ENCODE results near the gene OR5L1.

Gene OR5L1

DNA sequence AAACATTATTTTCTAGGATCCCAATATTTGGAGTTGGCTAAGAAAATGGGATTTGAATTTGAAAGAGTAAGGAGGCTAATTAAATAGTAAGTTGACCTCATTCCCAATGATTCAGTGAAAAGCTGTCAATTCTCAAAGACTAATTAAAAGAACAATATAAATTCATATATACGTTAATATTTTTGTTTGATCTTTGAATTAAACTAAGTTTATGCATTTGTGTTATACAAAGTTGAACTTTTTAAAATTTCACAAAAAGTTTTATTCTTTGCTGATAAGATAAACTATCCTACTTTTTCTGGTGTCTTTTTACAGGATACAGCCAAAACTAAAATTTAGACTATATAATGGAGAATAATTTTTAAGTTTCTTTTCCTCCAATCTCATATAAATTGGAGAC lies at the start of gene OR5L1:
TSS of gene OR5L1 (plus strand) at position 301 of the 400 bp plus-strand sequence. CDS start 100 bp downstream, outside the sequence.
- FAIRE-seq = no peak

DNA sequence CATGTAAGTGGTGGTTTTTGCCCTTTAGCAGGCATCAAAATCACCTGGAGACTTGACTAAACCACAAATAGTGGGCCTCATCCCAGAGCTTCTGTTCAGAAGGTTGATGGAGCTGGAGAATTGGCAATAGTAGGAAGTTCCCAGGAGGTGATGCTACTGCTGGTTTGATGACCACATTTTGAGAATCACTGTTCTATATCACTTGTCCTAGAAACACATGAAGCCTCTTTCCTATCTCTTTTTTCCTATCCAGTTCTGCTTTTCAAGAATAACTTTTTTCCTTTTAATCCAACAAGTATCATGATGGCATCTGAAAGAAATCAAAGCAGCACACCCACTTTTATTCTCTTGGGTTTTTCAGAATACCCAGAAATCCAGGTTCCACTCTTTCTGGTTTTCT lies 38.0 kb upstream of the OR5L1 start, which contains the start of gene OR5D13:
TSS of gene OR5D13 (plus strand) at position 301 of the 400 bp plus-strand sequence. CDS start at position 301, 0 bp downstream.
- no peak for FAIRE-seq

DNA sequence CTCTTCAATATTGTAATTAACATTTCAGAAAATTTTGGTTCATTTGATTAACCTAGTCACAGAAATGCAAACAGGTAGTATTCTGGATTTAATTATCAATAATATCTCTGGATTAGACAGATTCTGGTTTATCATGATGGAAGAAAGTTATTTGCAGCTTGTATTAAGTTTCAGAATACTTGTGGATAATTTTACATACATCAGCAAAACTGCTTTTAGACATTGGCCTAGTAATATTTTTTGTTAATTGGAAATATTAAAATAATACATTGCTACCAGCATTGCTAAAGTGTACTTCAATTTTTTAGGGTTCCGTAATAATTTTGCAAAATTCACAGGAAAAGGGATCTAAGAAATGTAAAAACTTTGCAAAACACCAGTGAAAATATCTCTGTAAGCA lies 19.6 kb upstream of the OR5L1 start:
- no peak for FAIRE-seq

DNA sequence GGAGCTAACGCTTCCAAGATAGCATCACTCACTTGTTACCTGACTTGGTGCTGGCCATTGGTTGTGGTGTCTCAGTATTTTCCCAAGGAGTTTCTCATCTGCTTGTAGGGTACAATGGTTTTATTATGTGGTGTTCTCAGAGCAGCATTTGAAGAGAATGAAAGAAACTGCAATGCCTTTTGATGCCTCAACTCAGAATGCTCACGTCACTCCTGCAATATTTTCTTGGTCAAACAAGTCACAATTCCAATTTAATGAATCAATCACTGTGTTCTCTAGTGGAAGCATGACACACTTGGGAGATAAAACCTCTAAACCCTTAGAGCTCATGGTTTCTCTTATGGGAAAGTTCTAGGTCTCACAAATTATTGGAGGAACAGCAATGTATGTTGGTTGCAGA lies 17.8 kb upstream of the OR5L1 start:
- no peak for FAIRE-seq

DNA sequence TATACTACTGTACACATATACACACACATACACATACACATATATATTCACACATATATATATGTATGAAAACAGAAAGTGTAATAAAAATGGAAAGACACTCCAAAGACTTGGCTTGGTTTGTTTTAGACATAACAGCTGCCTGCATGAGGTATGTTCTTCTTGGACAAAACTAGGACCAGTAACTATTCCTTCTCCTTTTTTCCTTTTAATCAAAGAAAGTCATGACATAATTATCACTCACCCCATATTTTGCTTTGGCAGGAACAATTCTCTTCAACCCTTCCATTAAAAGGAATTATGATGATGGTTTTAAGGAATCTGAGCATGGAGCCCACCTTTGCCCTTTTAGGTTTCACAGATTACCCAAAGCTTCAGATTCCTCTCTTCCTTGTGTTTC lies 15.9 kb upstream of the OR5L1 start, which contains the start of gene OR5D14:
TSS of gene OR5D14 (plus strand) at position 301 of the 400 bp plus-strand sequence. CDS start at position 301, 0 bp downstream.
- no peak for FAIRE-seq

DNA sequence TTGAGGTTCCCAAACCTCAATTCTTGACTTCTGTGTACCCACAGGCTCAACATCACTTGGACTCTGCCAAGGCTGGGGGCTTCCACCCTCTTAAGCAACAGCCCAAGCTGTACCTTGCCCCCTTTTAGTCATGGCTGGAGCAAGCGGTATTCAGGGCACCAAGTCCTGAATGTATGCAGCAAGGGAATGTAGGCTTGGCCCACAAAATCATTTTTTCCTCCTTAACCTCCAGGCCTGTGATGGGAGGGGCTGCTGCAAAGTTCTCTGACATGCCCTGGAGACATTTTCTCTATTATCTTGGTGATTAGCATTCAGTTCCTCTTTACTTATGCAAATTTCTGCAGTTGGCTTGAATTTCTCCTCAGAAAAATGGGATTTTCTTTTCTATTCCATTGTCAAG lies 4.9 kb upstream of the OR5L1 start:
- FAIRE-seq = no peak

DNA sequence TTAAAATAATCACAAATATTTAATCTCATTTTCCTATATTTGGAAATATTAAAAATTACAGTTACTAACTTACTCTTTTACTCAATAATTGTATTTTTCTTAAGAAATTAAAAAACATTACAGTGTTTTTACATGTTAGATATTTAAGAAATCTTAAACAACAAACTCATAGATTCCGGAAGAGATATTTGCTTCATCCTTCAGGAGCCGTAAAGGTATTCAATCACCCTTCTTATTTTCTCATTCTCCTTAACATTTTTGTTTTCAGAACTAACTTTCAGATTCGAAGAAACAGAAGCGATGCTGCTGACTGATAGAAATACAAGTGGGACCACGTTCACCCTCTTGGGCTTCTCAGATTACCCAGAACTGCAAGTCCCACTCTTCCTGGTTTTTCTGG lies 8.2 kb downstream of the OR5L1 start, which contains the start of gene OR5D18:
TSS of gene OR5D18 (plus strand) at position 301 of the 400 bp plus-strand sequence. CDS start at position 301, 0 bp downstream.
- no peak for FAIRE-seq

DNA sequence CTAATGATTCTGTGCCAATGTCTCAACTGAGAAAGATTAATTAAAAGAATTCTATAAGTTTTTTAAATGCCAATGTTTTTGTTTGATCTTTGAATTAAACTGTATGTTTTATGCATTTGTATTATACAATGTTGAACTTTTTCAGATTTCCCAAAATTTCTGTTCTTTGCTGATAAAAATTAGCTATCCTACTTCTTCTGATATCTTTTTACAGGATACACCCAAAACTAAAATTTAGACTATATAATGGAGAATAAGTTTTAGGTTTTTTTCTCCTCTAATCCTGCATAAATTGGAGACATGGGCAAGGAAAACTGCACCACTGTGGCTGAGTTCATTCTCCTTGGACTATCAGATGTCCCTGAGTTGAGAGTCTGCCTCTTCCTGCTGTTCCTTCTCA lies 15.8 kb downstream of the OR5L1 start, which contains the start of gene OR5L2:
TSS of gene OR5L2 (plus strand) at position 301 of the 400 bp plus-strand sequence. CDS start at position 301, 0 bp downstream.
- no peak for FAIRE-seq

DNA sequence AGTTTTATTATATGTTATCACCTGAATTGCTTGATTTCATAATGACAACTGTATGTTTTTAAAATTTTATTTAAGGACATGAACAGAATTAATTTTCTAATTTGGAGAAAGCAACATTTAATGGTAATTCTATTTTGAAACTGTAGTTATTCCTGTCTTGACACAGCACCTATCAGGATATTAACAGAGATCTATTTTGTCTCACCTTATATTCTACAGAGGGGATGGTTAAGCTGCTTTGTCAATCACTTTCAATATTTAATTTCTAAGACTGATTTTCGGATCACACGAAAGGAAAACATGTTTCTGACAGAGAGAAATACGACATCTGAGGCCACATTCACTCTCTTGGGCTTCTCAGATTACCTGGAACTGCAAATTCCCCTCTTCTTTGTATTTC lies 27.3 kb downstream of the OR5L1 start, which contains the start of gene OR5D16:
TSS of gene OR5D16 (plus strand) at position 301 of the 400 bp plus-strand sequence. CDS start at position 301, 0 bp downstream.
- no peak for FAIRE-seq

DNA sequence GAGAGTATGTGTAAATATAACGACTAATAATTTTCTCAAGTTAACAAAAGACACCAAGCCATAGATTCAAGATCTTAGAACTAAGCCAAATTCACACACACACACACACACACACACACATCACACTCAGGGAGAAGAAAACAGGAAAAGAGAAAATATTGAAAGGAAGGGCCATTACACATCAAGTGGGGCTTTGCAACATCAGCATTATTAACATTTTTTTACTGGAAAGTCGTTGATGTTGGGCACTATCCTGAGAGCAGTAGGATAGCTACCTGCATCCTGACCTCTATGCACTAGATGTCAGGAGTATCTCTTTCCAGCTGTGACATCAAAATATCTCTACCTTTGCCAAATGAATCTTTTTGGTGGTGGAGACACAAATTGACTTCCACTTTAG lies 36.3 kb downstream of the OR5L1 start:
- FAIRE-seq = no peak

DNA sequence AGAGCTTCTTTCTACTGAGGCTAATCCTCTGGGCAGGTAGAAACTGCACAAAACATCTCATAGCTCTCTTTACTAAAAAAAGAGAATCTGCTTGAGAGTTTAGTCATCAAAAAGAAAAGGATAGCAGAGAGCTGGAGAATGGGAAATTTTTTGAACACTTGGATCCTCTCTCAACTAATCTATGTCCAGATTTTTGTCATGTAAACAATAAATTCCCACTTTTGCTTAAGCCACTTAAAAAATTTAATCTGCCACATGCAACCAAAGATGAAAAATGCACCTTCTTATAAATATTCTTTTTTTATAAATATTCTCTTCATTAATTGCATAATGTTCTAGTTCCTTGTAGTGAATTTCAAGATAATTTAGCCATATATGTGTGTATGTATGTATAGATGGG lies 37.9 kb downstream of the OR5L1 start:
- FAIRE-seq = no peak

DNA sequence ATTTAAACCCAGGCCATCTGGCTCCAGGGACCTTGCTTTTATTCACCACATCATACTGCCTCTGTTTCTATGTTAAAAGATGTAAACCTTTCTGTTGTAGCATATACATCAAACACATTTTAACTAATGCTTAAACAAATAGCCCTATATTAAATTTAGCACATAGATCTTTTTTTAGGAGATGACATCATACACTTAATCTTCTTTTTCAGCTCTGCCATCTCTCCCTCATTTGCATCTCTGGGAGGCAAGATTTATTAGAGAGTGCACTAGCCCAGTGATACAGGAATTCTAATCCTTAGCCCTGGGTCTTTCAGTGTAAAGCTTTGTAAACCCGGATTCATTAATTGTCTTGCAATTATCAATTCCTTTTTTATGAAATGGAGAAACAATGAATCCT lies 41.0 kb downstream of the OR5L1 start:
- FAIRE-seq = no peak

DNA sequence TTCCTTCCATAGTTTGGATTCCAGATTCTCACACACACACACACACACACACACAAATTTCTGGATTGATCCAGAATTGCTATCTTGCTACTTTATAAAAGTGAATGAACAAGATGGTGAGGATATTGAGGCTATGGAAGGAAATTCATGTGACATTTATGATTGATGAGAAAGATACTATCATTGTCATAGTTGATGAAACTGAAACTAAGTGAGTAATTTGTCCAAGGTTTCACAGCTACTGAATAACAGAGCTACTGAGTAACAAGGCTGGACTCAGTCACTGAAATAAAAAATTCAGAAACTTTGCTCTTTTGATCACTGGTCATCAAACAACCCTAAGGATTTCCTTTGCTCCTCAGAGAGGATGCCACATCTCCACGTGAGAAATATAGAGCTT lies 43.5 kb downstream of the OR5L1 start:
- FAIRE-seq = no peak

Measured in colon (tissue), 2 donors.